A549 (cell line): ENCODE data around the gene DSCAM.

Source experiments
- CBX8 ChIP-seq: fragments of 200-600 bp; sonication (generic); IDR thresholded peaks from 2 replicates; pipeline ENCODE4 v1.6.1; 2016
- CTCF ChIP-seq: fragments of >200 bp; sonication (Bioruptor Twin); formaldehyde crosslinking; IDR thresholded peaks from 3 replicates; pipeline ENCODE4 v1.5.1; 2016
- MAZ ChIP-seq: fragments of 150-350 bp; IDR thresholded peaks from 2 replicates; pipeline ENCODE4 v1.6.1; 2014; ENCODE audit warnings: antibody characterized with exemption, low read depth, low read length, borderline replicate concordance
- MYC ChIP-seq: IDR thresholded peaks from 2 replicates; pipeline ENCODE4 v1.6.1; 2012; ENCODE audit warnings: mild to moderate bottlenecking, inconsistent platforms, low read length, improper control_type of control experiment, borderline replicate concordance
- PHF8 ChIP-seq: fragments of 200-600 bp; sonication (generic); IDR thresholded peaks from 2 replicates; pipeline ENCODE4 v1.6.1; 2016; ENCODE audit warnings: low read depth, mild to moderate bottlenecking, antibody characterized with exemption, moderate library complexity, borderline replicate concordance
- POLR2A ChIP-seq: IDR thresholded peaks from 2 replicates; pipeline ENCODE4 v1.6.1; 2012; ENCODE audit warnings: mild to moderate bottlenecking, low read length
- RAD21 ChIP-seq, 2 experiments: fragments of >200 bp in 1 of 2; sonication (Bioruptor Twin) in 1 of 2; formaldehyde crosslinking in 1 of 2; IDR thresholded peaks in 1 of 2; conservative IDR thresholded peaks in 1 of 2; 2 replicates in 1 of 2; 3 replicates in 1 of 2; pipeline ENCODE4 v1.6.1; 2012 to 2018; ENCODE audit warnings: inconsistent platforms in 1 of 2
- REST ChIP-seq: fragments of 200-600 bp; sonication (generic); IDR thresholded peaks from 2 replicates; pipeline ENCODE4 v1.6.1; 2016; ENCODE audit warnings: antibody characterized with exemption, mild to moderate bottlenecking, moderate library complexity
- SREBF2 ChIP-seq: fragments of 450-650 bp; IDR thresholded peaks from 2 replicates; pipeline ENCODE4 v1.6.1; 2014; ENCODE audit warnings: mild to moderate bottlenecking, moderate library complexity
- USF2 ChIP-seq: fragments of 450-650 bp; IDR thresholded peaks from 2 replicates; pipeline ENCODE4 v1.6.1; 2014; ENCODE audit warnings: antibody characterized with exemption
- TF ChIP-seq, protein P1 (sequence below): fragments of >200 bp; sonication (Bioruptor Twin); formaldehyde crosslinking; IDR thresholded peaks from 2 replicates; pipeline ENCODE4 v1.6.1; 2016
- TF ChIP-seq, protein P2 (sequence below): fragments of 250-450 bp; sonication (Bioruptor Pico); IDR thresholded peaks from 2 replicates; pipeline ENCODE4 v1.5.0; 2021; ENCODE audit warnings: mild to moderate bottlenecking, moderate library complexity, borderline replicate concordance
- TF ChIP-seq, protein P3 (sequence below): IDR thresholded peaks from 2 replicates; pipeline ENCODE4 v1.6.1; 2012

DNA sequence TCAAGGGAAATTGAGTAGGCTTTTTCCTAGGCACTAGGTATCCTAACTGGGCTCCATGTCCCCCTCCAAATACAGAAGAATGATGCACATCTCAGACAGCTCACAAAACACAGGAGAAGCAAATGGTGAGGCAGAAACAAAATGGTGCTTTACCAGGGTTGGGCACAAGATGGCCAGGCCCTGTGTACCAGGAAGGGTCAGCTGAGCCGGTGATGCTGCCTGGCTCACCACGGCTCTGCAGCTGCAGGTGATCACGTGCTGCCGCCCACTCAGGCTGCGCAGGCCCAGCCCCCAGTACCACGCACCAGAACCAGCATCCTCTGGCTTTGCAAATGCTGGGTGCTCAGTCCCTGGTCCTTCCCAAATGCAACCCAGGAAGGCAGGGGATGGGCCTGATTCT is 993 bp upstream of the DSCAM start:
- TF ChIP-seq CTCF = no peak
- no peak for TF ChIP-seq MYC
- TF ChIP-seq POLR2A = no peak
- TF ChIP-seq REST = no peak
- TF ChIP-seq, protein P1, sequence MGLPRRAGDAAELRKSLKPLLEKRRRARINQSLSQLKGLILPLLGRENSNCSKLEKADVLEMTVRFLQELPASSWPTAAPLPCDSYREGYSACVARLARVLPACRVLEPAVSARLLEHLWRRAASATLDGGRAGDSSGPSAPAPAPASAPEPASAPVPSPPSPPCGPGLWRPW = no peak
- no peak for TF ChIP-seq CBX8
- TF ChIP-seq, protein P2, sequence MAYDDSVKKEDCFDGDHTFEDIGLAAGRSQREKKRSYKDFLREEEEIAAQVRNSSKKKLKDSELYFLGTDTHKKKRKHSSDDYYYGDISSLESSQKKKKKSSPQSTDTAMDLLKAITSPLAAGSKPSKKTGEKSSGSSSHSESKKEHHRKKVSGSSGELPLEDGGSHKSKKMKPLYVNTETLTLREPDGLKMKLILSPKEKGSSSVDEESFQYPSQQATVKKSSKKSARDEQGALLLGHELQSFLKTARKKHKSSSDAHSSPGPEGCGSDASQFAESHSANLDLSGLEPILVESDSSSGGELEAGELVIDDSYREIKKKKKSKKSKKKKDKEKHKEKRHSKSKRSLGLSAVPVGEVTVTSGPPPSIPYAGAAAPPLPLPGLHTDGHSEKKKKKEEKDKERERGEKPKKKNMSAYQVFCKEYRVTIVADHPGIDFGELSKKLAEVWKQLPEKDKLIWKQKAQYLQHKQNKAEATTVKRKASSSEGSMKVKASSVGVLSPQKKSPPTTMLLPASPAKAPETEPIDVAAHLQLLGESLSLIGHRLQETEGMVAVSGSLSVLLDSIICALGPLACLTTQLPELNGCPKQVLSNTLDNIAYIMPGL (CRISPR knock-in tag) = no peak
- TF ChIP-seq, protein P3, sequence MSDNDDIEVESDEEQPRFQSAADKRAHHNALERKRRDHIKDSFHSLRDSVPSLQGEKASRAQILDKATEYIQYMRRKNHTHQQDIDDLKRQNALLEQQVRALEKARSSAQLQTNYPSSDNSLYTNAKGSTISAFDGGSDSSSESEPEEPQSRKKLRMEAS = no peak
- TF ChIP-seq RAD21 (conservative IDR thresholded peaks at IDR 0.05 in 1 of 2, IDR thresholded peaks at IDR 0.05 in 1 of 2) = no peak
- TF ChIP-seq PHF8 = no peak
- TF ChIP-seq USF2 = no peak
- TF ChIP-seq MAZ = no peak
- no peak for TF ChIP-seq SREBF2
